ENCODE results near the gene SYT8.

- TF ChIP-seq CTCF (IDR thresholded peaks at IDR 0.05; ENCODE audit: low read length) (no peak), EZH2phosphoT487 (IDR thresholded peaks at IDR 0.05; ENCODE audit: low read length) (no peak), EZH2 (optimal IDR thresholded peaks at IDR 0.05; ENCODE audit: low read depth, low read length) (no peak)
Observed at GRCh38 chr11:1829039-1829820, 5.6 kb upstream of the SYT8 start.

All from MM.1S (cell line).